Measurements from ENCODE around the gene RAB1B.
"Not testable (repeated sequence)": the region's sequence is repeated elsewhere in the genome, so short reads cannot be mapped to it uniquely, and the experiment has no call there.

RAB1B gene

DNA sequence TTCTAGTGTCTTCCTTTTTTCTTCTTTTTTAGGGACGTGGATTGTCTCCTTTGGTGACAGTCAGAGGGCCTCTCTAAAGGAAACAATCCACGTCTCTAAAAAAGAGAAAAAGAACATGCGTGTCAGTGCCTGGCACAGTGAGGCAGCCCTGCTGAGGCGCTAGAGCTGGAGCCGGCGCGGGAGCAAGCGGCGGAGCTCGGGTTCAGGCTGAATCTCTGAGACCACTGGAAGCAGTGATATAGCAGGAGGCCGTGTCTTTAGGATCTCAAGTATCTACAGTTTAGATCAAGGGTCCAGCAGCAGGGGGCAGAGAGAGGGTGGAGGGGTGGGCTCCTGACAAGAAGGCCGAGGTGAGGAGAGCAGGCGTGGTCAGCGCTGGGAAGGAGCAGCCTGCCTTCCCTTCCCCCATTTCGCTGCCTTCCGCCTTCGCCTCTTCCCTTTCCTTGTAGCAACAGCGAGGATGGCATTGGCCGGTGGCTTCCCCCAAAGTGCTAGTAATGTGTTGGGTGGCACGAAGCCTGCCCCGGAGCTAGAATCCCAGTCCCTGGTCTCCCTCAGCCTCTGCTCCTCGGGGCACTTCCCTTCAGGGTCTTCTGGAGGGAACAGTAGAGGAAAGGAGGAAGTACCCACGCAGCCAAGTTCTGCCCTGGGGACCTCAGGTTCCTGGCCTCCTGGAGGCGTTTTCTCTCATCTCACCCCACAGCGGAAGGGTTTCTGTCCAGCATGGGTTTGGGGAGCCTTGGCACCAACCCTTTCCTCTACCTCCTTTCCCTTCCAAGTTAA lies 28.2 kb upstream of the RAB1B start:
- no peak for DNase-seq

DNA sequence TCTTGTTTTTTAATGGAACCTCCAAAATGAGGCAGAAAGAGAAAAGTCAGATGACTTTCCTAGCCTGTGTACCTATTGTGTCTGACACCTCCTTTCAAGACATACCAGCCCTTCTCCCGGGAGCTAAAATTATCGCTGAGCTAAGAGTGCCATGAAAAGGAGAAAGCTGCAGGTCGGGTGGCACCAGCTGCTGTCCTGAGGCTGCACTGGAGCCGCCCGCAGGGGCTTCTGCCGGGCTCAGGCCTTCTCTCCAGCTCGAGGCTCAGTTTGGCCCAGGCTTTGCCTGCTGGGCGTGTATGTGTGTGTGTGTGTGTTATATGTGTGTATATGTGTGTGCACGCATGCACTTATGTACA lies 27.7 kb upstream of the RAB1B start:
- no peak for DNase-seq

DNA sequence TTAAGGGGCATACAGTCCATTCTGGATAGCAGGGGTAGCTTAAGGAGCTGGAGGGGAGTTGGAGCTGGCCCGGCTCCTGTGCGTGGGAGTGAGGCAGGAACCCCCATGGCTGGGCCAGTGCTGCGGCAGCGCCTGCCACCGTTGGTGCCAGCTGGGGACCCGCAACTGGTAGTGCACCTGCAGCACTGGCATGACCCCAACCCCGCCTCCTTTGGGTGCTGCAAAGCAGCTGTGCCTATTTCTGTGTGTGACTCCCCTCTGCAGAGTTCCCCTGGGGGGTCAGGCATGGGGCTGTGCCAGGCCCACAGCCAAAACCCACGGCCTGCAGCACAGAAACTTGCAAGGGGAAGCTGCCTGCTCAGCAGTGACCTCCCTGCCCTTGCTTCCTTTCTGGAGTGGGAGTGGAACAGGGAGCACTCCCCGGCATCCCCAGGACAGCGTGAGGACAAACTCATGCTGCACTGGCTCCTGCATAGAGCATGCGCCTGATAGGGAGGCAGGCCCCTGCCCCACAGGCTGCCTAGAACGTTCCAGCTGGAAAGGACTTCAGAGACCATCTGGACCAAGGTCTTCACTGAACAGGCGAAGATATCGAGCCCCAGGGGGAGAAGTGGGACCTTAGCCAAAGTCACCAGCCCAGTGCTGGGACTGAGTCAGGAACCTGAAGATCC lies 26.2 kb upstream of the RAB1B start:
- no peak for DNase-seq

- DNase-seq, result no peak
Observed at GRCh38 chr11:66243782-66244535, 24.5 kb upstream of the RAB1B start.

DNA sequence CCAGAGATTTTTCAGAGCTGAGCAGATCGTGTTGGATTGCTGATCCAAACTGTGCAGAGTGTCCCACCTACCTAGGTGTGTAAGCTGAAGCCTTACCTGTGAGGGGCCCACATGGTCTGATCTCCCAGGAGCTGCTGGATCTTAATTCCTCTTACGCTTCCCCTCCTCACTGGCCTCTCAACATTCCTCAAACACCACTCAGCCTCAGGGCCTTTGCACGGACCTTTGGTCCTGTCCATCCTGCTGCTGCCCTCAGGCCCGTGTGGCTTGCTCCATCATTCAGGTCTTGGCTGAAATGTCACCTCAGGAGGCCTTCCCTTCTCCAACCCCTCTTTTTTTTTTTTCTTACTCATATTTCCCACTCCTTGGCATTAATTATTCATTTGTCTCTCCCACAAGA lies 21.1 kb upstream of the RAB1B start:
- DNase-seq, result no peak

DNA sequence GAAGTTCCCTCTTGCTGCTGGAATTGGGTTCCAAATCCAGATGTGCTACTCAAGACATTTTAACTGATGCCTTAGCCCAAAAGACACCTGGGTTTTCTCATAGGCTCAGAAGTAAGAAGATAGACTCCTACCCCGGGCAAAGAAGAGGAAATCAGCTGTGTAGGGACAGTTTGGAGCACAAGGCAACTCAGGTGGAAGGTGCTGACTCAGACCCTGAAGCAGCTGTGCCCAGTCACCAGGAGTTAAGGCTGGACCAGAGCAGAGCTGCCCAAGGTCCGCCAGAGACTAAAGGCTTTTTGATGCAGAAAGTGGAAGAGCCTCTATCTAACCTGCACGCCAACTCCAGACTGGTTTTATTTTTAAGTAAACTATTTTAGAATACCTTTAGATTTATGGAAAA lies 20.6 kb upstream of the RAB1B start:
- DNase-seq, result no peak

DNA sequence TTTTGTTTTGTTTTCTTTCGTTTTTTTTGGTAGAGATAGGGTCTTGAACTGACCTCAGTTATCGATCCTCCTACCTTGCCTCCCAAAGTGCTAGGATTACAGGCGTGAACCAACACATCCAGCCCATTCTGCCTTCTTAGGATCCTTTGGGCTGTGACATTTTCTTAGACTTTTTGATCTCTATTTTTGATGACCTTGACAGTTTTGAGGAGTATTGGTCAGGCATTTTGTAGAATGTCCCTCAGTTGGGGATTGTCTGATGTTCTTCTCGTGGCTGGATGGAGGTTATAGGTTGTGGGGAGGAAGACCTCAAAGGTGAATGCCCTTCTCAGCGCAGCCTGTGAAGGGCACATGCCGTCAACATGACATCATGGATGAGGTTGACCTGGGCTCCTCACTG lies 19.5 kb upstream of the RAB1B start:
- no peak for DNase-seq

DNA sequence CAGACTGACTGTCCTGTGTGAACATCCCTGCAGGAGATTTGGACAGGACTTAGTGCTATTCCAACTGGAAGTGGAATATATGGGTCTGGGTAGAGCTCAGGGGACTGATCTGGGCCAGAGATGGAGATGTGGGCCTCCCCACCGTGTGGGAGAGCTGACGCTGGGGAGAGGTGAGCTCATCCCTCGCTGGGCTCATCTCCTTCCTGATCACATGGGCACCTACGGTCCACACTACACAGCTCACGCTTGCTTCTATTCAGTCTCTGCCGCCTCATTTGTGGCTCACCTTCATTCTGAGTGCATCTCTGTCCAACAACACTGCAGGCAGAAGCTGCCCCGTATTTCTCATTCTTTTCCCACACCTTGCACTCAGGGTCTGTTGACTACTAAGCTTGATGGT lies 16.6 kb upstream of the RAB1B start:
- no peak for DNase-seq

DNA sequence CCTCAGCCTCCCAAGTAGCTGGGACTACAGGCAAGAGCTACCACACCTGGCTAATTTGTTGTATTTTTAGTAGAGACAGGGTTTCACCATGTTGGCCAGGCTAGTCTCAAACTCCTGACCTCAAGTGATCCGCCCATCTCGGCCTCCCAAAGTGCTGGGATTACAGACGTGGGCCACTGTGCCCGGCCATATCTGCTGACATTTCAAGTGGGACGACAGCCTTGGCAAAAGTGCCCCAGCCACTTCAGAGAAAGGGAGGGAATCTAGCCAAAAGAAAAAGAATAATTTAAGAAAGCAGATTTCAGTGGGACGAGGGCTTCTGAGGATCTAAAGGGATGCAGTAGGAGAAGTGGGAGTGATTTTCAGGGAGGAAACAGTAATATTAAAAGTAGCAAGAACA lies 15.4 kb upstream of the RAB1B start:
- not testable (repeated sequence) for DNase-seq

- DNase-seq, result no peak
Observed at GRCh38 chr11:66258473-66258893, 10.0 kb upstream of the RAB1B start.

- no peak for DNase-seq
Observed at GRCh38 chr11:66259225-66259624, 9.2 kb upstream of the RAB1B start.

- no peak for DNase-seq
Observed at GRCh38 chr11:66259956-66260355, 8.5 kb upstream of the RAB1B start.

DNA sequence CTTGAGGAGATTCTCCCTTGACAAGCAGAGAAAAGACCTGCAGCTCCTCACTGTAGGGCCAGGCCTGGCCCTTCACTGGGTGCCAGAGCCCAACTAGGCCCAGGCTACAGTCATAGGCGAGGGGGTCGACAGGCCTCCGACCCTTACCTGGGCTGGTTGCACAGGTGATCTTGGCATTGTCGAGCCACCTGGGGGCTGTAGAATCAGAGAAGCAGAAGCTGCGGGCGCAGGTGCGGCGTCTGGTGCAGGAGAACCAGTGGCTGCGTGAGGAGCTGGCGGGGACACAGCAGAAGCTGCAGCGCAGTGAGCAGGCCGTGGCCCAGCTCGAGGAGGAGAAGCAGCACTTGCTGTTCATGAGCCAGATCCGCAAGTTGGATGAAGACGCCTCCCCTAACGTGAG lies 6.9 kb upstream of the RAB1B start:
- DNase-seq, result no peak

GRCh38 chr11:66262191-66262590 lies 6.2 kb upstream of the RAB1B start:
- DNase-seq, result no peak

DNA sequence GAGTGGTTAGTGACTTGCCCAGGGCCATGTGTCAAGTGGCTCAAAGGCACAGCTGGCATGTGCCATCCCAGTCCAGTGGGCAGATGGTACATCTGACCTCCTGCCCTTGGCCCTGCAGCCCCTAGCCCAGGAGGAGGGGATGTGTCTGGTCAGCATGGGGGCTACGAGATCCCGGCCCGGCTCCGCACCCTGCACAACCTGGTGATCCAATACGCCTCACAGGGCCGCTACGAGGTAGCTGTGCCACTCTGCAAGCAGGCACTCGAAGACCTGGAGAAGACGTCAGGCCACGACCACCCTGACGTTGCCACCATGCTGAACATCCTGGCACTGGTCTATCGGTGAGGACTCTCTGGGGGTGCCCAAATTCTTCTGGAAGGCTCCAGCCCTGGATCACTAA lies 5.7 kb upstream of the RAB1B start:
- no peak for DNase-seq

GRCh38 chr11:66263231-66263630 lies 5.2 kb upstream of the RAB1B start:
- DNase-seq, result no peak

DNA sequence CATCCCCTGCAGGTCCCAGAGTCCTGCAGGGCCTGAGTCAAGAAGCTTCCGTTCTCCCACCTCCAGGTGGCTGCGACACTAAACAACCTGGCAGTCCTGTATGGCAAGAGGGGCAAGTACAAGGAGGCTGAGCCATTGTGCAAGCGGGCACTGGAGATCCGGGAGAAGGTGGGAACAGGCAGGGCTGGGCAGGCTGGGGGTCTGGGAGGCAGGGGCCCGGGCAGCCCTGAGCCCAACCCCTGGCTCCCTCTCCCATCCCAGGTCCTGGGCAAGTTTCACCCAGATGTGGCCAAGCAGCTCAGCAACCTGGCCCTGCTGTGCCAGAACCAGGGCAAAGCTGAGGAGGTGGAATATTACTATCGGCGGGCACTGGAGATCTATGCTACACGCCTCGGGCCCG lies 4.7 kb upstream of the RAB1B start:
- no peak for DNase-seq

- no peak for DNase-seq
Observed at GRCh38 chr11:66264383-66264782, 4.1 kb upstream of the RAB1B start.

DNA sequence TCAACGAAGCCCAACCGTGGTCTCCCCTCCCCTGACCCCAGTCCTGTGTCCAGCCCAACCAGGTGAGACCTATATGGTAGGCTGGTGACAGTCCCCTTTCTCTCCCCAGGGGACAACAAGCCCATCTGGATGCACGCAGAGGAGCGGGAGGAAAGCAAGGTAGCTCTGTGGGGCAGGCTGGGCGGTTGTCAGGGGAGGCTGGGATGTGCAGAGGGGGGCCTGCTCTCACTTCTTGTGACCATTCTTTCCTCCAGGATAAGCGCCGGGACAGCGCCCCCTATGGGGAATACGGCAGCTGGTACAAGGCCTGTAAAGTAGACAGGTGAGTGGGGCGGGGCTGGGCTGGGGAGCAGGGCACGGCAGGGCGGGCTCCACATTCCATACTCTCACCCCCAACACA lies 3.5 kb upstream of the RAB1B start:
- no peak for DNase-seq

- no peak for DNase-seq
Observed at GRCh38 chr11:66265531-66266377, 2.7 kb upstream of the RAB1B start.

GRCh38 chr11:66266378-66267038 lies 1.9 kb upstream of the RAB1B start:
- no peak for DNase-seq

GRCh38 chr11:66267039-66267378 lies 1.4 kb upstream of the RAB1B start:
- DNase-seq, result no peak
